ELR (cell line): Measurements from ENCODE around the gene HDAC10.

Experiments used
- DNase-seq: peaks from one replicate; pipeline ENCODE4 v3.0.0-alpha.2; 2015; ENCODE audit warnings: low read depth

Gene HDAC10

GRCh38 chr22:50236731-50237409, 14.2 kb downstream of the HDAC10 start:
- peak; percentile 44 for DNase-seq

- no peak for DNase-seq
These were observed 17.8 kb downstream of the HDAC10 start for GRCh38 chr22:50233223-50233622.

- DNase-seq: no peak
These were observed 18.4 kb downstream of the HDAC10 start for GRCh38 chr22:50232481-50233151.

GRCh38 chr22:50229370-50229769, 21.7 kb downstream of the HDAC10 start:
- no peak for DNase-seq

- no peak for DNase-seq
These were observed 22.7 kb downstream of the HDAC10 start for GRCh38 chr22:50228366-50228765.

GRCh38 chr22:50227579-50228215, 23.4 kb downstream of the HDAC10 start:
- no peak for DNase-seq

- no peak for DNase-seq
These were observed 24.2 kb downstream of the HDAC10 start for GRCh38 chr22:50226875-50227165.

GRCh38 chr22:50226063-50226874, 24.8 kb downstream of the HDAC10 start:
- DNase-seq: no peak

GRCh38 chr22:50225200-50225969, 25.7 kb downstream of the HDAC10 start:
- DNase-seq: no peak

- DNase-seq: no peak
These were observed 27.0 kb downstream of the HDAC10 start for GRCh38 chr22:50224071-50224470.

GRCh38 chr22:50222508-50222907, 28.6 kb downstream of the HDAC10 start:
- no peak for DNase-seq

- no peak for DNase-seq
These were observed 29.4 kb downstream of the HDAC10 start for GRCh38 chr22:50221410-50222300.

GRCh38 chr22:50220603-50221409, 30.3 kb downstream of the HDAC10 start:
- DNase-seq: no peak

- DNase-seq: no peak
These were observed 31.1 kb downstream of the HDAC10 start for GRCh38 chr22:50219800-50220602.

GRCh38 chr22:50218996-50219727, 31.9 kb downstream of the HDAC10 start:
- DNase-seq: peak; percentile 38

- no peak for DNase-seq
These were observed 32.7 kb downstream of the HDAC10 start for GRCh38 chr22:50218153-50218995.

- DNase-seq: no peak
These were observed 33.4 kb downstream of the HDAC10 start for GRCh38 chr22:50217543-50218152.
